ENCODE results near the gene RCE1. TPM values are rescaled to one million over a fixed set of nuclear protein-coding genes. Genes with fewer than 3 reads are reported as not detected.

The RCE1 gene
- total and polyA plus RNA-seq, 2 donors (not counting 3 experiments of a cell fraction or from before 2014, with no cell fraction given): 26.9 to 47.4 TPM

GRCh38 chr11:66840317-66841091 lies 2.7 kb upstream of the RCE1 start:
- Histone ChIP-seq H3K27ac (ENCODE audit: insufficient read depth, low read depth, low read length) (no peak overlapping the region), H3K27me3 (ENCODE audit: control insufficient read depth in 2 of 2, insufficient read depth in 2 of 2, low read length in 2 of 2) (no peaks in the 10 kb centered on the region), H3K9me3 (replicated peaks; ENCODE audit: control insufficient read depth, insufficient read depth, low read length) (no peaks in the 10 kb centered on the region), H3K4me1 (ENCODE audit: control insufficient read depth, extremely low read depth, insufficient read depth, low read length) (peaks cover 18% of the 10 kb centered on the region), H3K9ac (replicated peaks; ENCODE audit: extremely low read depth, insufficient read depth, low read length) (no peak overlapping the region), H3K4me2 (ENCODE audit: insufficient read depth, low read length) (no peak overlapping the region), H3K9me1 (replicated peaks; ENCODE audit: control insufficient read depth, extremely low read depth, insufficient read depth, low read length) (no peaks in the 10 kb centered on the region), H3K36me3 (ENCODE audit: control insufficient read depth in 2 of 2, extremely low read depth in 1 of 2, insufficient read depth in 2 of 2, low read length in 2 of 2) (peaks cover 7 to 8% of the 10 kb centered on the region in 2 experiments), H3K79me2 (ENCODE audit: control insufficient read depth, insufficient read depth, low read length) (peaks cover 40% of the 10 kb centered on the region), H3K4me3 (replicated peaks in 1 of 3; ENCODE audit: insufficient read depth in 1 of 3, low read depth in 1 of 3, low read length in 3 of 3) (no peak overlapping the region), H4K20me1 (replicated peaks; ENCODE audit: control insufficient read depth, extremely low read depth, insufficient read depth, low read length) (no peaks in the 10 kb centered on the region), H2AFZ (ENCODE audit: low read depth, low read length) (no peak overlapping the region)
- TF ChIP-seq POLR2AphosphoS5 (IDR thresholded peaks at IDR 0.05; ENCODE audit: insufficient read depth, low read depth, low read length) (no peak), GATA2 (IDR thresholded peaks at IDR 0.05; ENCODE audit: insufficient read depth, insufficient read length, low read depth, low read length) (no peak), FOS (IDR thresholded peaks at IDR 0.05; ENCODE audit: borderline replicate concordance, insufficient read depth, low read length) (no peak), POLR2A (IDR thresholded peaks at IDR 0.05; ENCODE audit: low read depth, low read length) (no peak), JUN (IDR thresholded peaks at IDR 0.05; ENCODE audit: borderline replicate concordance, insufficient read depth, insufficient read length, low read depth) (no peak), EZH2 (IDR thresholded peaks at IDR 0.05; ENCODE audit: borderline replicate concordance, low read depth, low read length, severe bottlenecking) (no peak), MYC (IDR thresholded peaks at IDR 0.05; ENCODE audit: low read depth, low read length) (no peak)
- TF ChIP-seq, protein P1, sequence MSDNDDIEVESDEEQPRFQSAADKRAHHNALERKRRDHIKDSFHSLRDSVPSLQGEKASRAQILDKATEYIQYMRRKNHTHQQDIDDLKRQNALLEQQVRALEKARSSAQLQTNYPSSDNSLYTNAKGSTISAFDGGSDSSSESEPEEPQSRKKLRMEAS (IDR thresholded peaks at IDR 0.05; ENCODE audit: insufficient read depth, insufficient read length): no peak
- TF ChIP-seq, protein P2, sequence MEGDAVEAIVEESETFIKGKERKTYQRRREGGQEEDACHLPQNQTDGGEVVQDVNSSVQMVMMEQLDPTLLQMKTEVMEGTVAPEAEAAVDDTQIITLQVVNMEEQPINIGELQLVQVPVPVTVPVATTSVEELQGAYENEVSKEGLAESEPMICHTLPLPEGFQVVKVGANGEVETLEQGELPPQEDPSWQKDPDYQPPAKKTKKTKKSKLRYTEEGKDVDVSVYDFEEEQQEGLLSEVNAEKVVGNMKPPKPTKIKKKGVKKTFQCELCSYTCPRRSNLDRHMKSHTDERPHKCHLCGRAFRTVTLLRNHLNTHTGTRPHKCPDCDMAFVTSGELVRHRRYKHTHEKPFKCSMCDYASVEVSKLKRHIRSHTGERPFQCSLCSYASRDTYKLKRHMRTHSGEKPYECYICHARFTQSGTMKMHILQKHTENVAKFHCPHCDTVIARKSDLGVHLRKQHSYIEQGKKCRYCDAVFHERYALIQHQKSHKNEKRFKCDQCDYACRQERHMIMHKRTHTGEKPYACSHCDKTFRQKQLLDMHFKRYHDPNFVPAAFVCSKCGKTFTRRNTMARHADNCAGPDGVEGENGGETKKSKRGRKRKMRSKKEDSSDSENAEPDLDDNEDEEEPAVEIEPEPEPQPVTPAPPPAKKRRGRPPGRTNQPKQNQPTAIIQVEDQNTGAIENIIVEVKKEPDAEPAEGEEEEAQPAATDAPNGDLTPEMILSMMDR (IDR thresholded peaks at IDR 0.05; ENCODE audit: extremely low read depth in 1 of 2, insufficient read depth in 1 of 2, low read depth in 1 of 2, low read length in 2 of 2): no peak
- dilution Hi-C loops (cut with MboI; ENCODE audit: extremely low pct_ligation_motif_present, low sequenced_read_pairs): no loop called here
- FAIRE-seq (no peak), DNase-seq (ENCODE audit: low read depth, low spot score) (no peak)
- POLR2A ChIA-PET: interaction anchor here (0.7 to 0.9 kb wide), 2 partner anchors 16 to 399 kb away, joined by 5 to 6 read pairs; no protein-coding TSS in a partner anchor
- CTCF ChIA-PET: interaction anchor here (1.1 to 1.2 kb wide), 2 partner anchors 43 to 135 kb away, joined by 3 to 4 read pairs; no protein-coding TSS in a partner anchor
- intact Hi-C loops (cut with micrococcal nuclease): loop anchor here (10.0 kb wide), 1 partner anchor 784 kb away; the partner anchor contains the start of gene NUDT8
- BruUV-seq (replicated peaks): no TSS peak

All from endothelial cell of umbilical vein (primary cell).